IMR-90 (cell line): ENCODE data around the gene PDE4B. TPM values are rescaled to one million over a fixed set of nuclear protein-coding genes. Genes with fewer than 3 reads are reported as not detected.

ENCODE experiments used
- ATAC-seq: fragments of 200-7000 bp; cut with Tn5 transposase; 2 replicates; pipeline ENCODE4 v1.9.1; 2020; ENCODE audit warnings: low read depth, mild to moderate bottlenecking, moderate library complexity
- BruUV-seq: library from RNA; stranded (reverse); fragments of 400-500 nt; replicated peaks from 2 replicates; lab custom pipeline; 2021; lab: Mats Ljungman, UMichigan
- CTCF ChIA-PET: fragments of 300-600 bp; formaldehyde crosslinking; extraction: SDS; loops from one replicate; lab custom pipeline; 2021; ENCODE audit warnings: antibody characterized with exemption; lab: Yijun Ruan, JAX
- POLR2A ChIA-PET: fragments of 300-600 bp; sonication (Branson Sonifier 250); formaldehyde crosslinking; loops from one replicate; lab custom pipeline; 2022; ENCODE audit warnings: antibody characterized with exemption; ENCODE audit not compliant: unreplicated experiment; lab: Charles Lee
- DNase-seq: peaks from one replicate; pipeline ENCODE4 v3.0.0; 2013
- H2AFZ ChIP-seq: replicated peaks from 2 replicates; pipeline ENCODE3; 2013; ENCODE audit warnings: low read length, mild to moderate bottlenecking; ENCODE audit not compliant: poor library complexity
- H2AK5ac ChIP-seq: 2 replicates; pipeline ENCODE4 v1.6.1; 2013; ENCODE audit warnings: low read depth, low read length, inconsistent platforms
- H2AK9ac ChIP-seq: replicated peaks from 2 replicates; pipeline ENCODE3; 2013; ENCODE audit warnings: mild to moderate bottlenecking, low read depth, low read length, moderate library complexity; ENCODE audit not compliant: poor library complexity
- H2BK120ac ChIP-seq: 2 replicates; pipeline ENCODE4 v1.6.1; 2013; ENCODE audit warnings: low read depth, low read length, inconsistent platforms
- H2BK15ac ChIP-seq: 3 replicates; pipeline ENCODE4 v1.6.1; 2013; ENCODE audit warnings: low read depth, low read length, inconsistent platforms
- H2BK20ac ChIP-seq: 2 replicates; pipeline ENCODE4 v1.6.1; 2013; ENCODE audit warnings: low read depth, mild to moderate bottlenecking, inconsistent platforms, low read length, moderate library complexity
- H2BK5ac ChIP-seq: 2 replicates; pipeline ENCODE4 v1.6.1; 2013; ENCODE audit warnings: mild to moderate bottlenecking, low read depth, low read length, inconsistent platforms; ENCODE audit not compliant: poor library complexity, severe bottlenecking
- H3K14ac ChIP-seq: replicated peaks from 2 replicates; pipeline ENCODE4 v1.6.1; 2013; ENCODE audit warnings: low read depth, low read length, inconsistent platforms
- H3K18ac ChIP-seq: 2 replicates; pipeline ENCODE4 v1.6.1; 2013; ENCODE audit warnings: low read depth, low read length, control low read depth
- H3K23ac ChIP-seq: 2 replicates; pipeline ENCODE4 v1.6.1; 2013; ENCODE audit warnings: low read depth, low read length, inconsistent platforms
- H3K27ac ChIP-seq: 2 replicates; pipeline ENCODE4 v1.5.1; 2013; ENCODE audit warnings: mild to moderate bottlenecking, control low read depth, low read length; ENCODE audit not compliant: insufficient read depth
- H3K27me3 ChIP-seq: 2 replicates; pipeline ENCODE4 v1.6.1; 2013; ENCODE audit warnings: low read length; ENCODE audit not compliant: control insufficient read depth, insufficient read depth
- H3K36me3 ChIP-seq: 2 replicates; pipeline ENCODE4 v1.6.1; 2013; ENCODE audit warnings: low read length, mixed read lengths; ENCODE audit not compliant: control insufficient read depth, insufficient read depth
- H3K4ac ChIP-seq: 2 replicates; pipeline ENCODE4 v1.6.1; 2013; ENCODE audit warnings: low read depth, low read length, inconsistent platforms
- H3K4me1 ChIP-seq: 2 replicates; pipeline ENCODE4 v1.6.1; 2013; ENCODE audit warnings: low read length, mixed read lengths; ENCODE audit not compliant: control insufficient read depth, insufficient read depth
- H3K4me2 ChIP-seq: 2 replicates; pipeline ENCODE4 v1.6.1; 2013; ENCODE audit warnings: low read depth, mild to moderate bottlenecking, control low read depth, low read length, moderate library complexity
- H3K4me3 ChIP-seq: 2 replicates; pipeline ENCODE4 v1.5.1; 2013; ENCODE audit warnings: low read depth, mild to moderate bottlenecking, control low read depth, low read length, moderate library complexity; ENCODE audit not compliant: insufficient read depth
- H3K56ac ChIP-seq: 2 replicates; pipeline ENCODE4 v1.6.1; 2013; ENCODE audit warnings: low read length, inconsistent platforms; ENCODE audit not compliant: insufficient read depth; ENCODE audit errors: extremely low read depth
- H3K79me1 ChIP-seq, 2 experiments: 2 replicates each; pipeline ENCODE4 v1.6.1; 2013; ENCODE audit warnings: low read length in 2 of 2, inconsistent platforms in 1 of 2, low read depth in 1 of 2
- H3K9ac ChIP-seq: 2 replicates; pipeline ENCODE4 v1.6.1; 2013; ENCODE audit warnings: low read depth, low read length, control low read depth
- H3K9me1 ChIP-seq: 2 replicates; pipeline ENCODE4 v1.6.1; 2013; ENCODE audit warnings: low read length, inconsistent platforms; ENCODE audit not compliant: insufficient read depth
- H3K9me3 ChIP-seq: 2 replicates; pipeline ENCODE4 v1.6.1; 2013; ENCODE audit warnings: low read length; ENCODE audit not compliant: control insufficient read depth, insufficient read depth
- H4K20me1 ChIP-seq: 2 replicates; pipeline ENCODE4 v1.6.1; 2013; ENCODE audit warnings: low read length, inconsistent platforms; ENCODE audit not compliant: insufficient read depth
- H4K5ac ChIP-seq: 2 replicates; pipeline ENCODE4 v1.6.1; 2013; ENCODE audit warnings: mild to moderate bottlenecking, low read depth, low read length, control low read depth
- H4K8ac ChIP-seq, 2 experiments: 2 replicates each; pipeline ENCODE4 v1.6.1; 2013; ENCODE audit warnings: low read depth in 2 of 2, low read length in 2 of 2, control low read depth in 1 of 2, inconsistent platforms in 1 of 2
- H4K91ac ChIP-seq: 2 replicates; pipeline ENCODE4 v1.6.1; 2013; ENCODE audit warnings: low read depth, low read length, inconsistent platforms; ENCODE audit not compliant: insufficient read depth
- MAFK ChIP-seq: IDR thresholded peaks from 2 replicates; pipeline ENCODE4 v1.6.1; 2012; ENCODE audit warnings: low read depth, low read length, improper control_type of control experiment
- MAZ ChIP-seq: IDR thresholded peaks from 2 replicates; pipeline ENCODE4 v1.6.1; 2012; ENCODE audit warnings: low read depth, mild to moderate bottlenecking, low read length, improper control_type of control experiment, moderate library complexity, borderline replicate concordance
- SMC3 ChIP-seq: fragments of 150-350 bp; IDR thresholded peaks from 2 replicates; pipeline ENCODE4 v1.6.1; 2016; ENCODE audit warnings: low read depth, mild to moderate bottlenecking, antibody characterized with exemption, low read length, moderate library complexity
- WGBS, 2 experiments: methylation state at CpG; one replicate each; pipeline versions ENCODE4 v1.1.5 to v1.1.7; 2013; ENCODE audit warnings: missing lambda C conversion rate in 2 of 2; ENCODE audit not compliant: insufficient read length in 1 of 2; ENCODE audit errors: extremely low coverage in 2 of 2; 5-methylcytosine and 5-hydroxymethylcytosine counted together
- dilution Hi-C: fragments of 300-500 bp; cut with HindIII; formaldehyde crosslinking; loops from one replicate; pipeline ENCODE4 v1.14.3; 2018; ENCODE audit warnings: low sequenced_read_pairs; ENCODE audit not compliant: unreplicated experiment
- in situ Hi-C: fragments of 300-500 bp; cut with MboI; formaldehyde crosslinking; loops from 3 replicates; pipeline ENCODE4 v1.14.3; 2019; ENCODE audit warnings: low sequenced_read_pairs, inconsistent platforms, mixed read lengths
- intact Hi-C: fragments of 100-400 bp; cut with micrococcal nuclease; formaldehyde crosslinking; loops from 2 replicates; pipeline ENCODE4 v1.10.0; 2022
- polyA plus RNA-seq, 3 experiments: library from polyadenylated mRNA; depleted of rRNA; stranded (reverse); fragments of >200 nt; gene quantifications; 2 replicates each; pipeline ENCODE4 v1.2.3, GENCODE V29; 2012; ENCODE audit warnings: low replicate concordance in 1 of 3
- total RNA-seq: library from RNA; depleted of rRNA; stranded (reverse); fragments of >200 nt; gene quantifications from 2 replicates; pipeline ENCODE4 v1.2.3, GENCODE V29; 2012

Gene PDE4B
- total and polyA plus RNA-seq, 2 of the 4 experiments (the other 2 are of a cell fraction): 5.8 to 21.3 TPM

GRCh38 chr1:66248257-66248656, 455.6 kb downstream of the PDE4B start:
- Histone ChIP-seq H3K56ac (no peak overlapping the region), H3K4me3 (no peak overlapping the region), H3K27ac (no peak overlapping the region), H3K23ac (no peak overlapping the region), H3K9me1 (peaks cover 5% of the 10 kb centered on the region; the same call in 1 of the 2 replicates), H3K9me3 (no peaks in the 10 kb centered on the region), H3K36me3 (no peaks in the 10 kb centered on the region), H3K14ac (no peak overlapping the region), H2AK5ac (no peak overlapping the region), H3K18ac (no peak overlapping the region), H2BK20ac (no peak overlapping the region), H3K79me1 (no peaks in the 10 kb centered on the region), H2BK120ac (no peak overlapping the region), H3K4me2 (no peak overlapping the region), H4K5ac (no peak overlapping the region), H3K9ac (no peak overlapping the region), H3K4me1 (peaks cover 5% of the 10 kb centered on the region), H2BK15ac (no peak overlapping the region), H4K91ac (no peak overlapping the region), H3K27me3 (no peaks in the 10 kb centered on the region), H2AFZ (no peak overlapping the region), H3K4ac (no peak overlapping the region), H4K20me1 (no peaks in the 10 kb centered on the region), H2AK9ac (no peak overlapping the region), H2BK5ac (no peak overlapping the region), H4K8ac (no peak overlapping the region)
- WGBS, 2 experiments: no CpG with 5 or more reads among the region's 1 CpG
- ChIA-PET CTCF (interaction anchor here (2.2 kb wide), 1 partner anchor 198 kb away, joined by 9 read pairs; no protein-coding TSS in a partner anchor), POLR2A (no interaction called here)
- DNase-seq (no peak), ATAC-seq (no peak)
- TF ChIP-seq MAFK: no peak
- TF ChIP-seq MAZ: no peak
- no peak for TF ChIP-seq SMC3
- dilution Hi-C loops (no loop called here), intact Hi-C loops (loop anchor here (10.0 kb wide), 2 partner anchors 453 to 1183 kb away; partner anchors contain the start of gene PDE4B), in situ Hi-C loops (loop anchor here (25.0 kb wide), 1 partner anchor 511 kb away; no protein-coding TSS in a partner anchor)
- BruUV-seq: no TSS peak
